Hepatocyte (in vitro differentiated cells): ENCODE results near the gene GPX2.

Experiments
- CTCF ChIP-seq: fragments of 200-600 bp; sonication (generic); IDR thresholded peaks from 2 replicates; pipeline ENCODE4 v1.5.1; 2016; ENCODE audit warnings: antibody characterized with exemption, mild to moderate bottlenecking; ENCODE audit not compliant: poor library complexity
- EZH2 ChIP-seq: fragments of 200-600 bp; sonication (generic); IDR thresholded peaks from 2 replicates; pipeline ENCODE4 v1.6.1; 2016; ENCODE audit warnings: antibody characterized with exemption, mild to moderate bottlenecking, borderline replicate concordance
- EZH2phosphoT487 ChIP-seq: fragments of 200-600 bp; sonication (generic); IDR thresholded peaks from one replicate; pipeline ENCODE4 v1.6.1; 2018; ENCODE audit warnings: antibody characterized with exemption, mild to moderate bottlenecking, low read depth, moderate library complexity; ENCODE audit not compliant: unreplicated experiment, severe bottlenecking

DNA sequence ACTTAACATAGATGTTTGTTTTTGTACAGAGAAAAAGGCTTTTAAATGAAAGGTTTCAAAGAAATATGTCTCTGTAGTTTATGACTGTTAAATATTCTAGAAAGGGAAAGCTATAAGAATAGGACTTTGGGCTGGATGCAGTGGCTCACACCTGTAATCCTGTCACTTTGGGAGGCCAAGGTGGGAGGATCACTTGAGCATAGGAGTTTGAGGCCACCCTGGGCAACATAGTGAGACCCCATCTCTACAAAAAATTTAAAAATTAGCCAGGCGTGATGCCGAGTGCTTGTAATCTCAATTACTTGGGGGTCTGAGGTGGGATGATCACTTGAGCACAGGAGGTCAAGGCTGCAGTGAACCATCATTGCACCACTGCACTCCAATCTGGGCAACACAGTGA is 11.4 kb downstream of the GPX2 start:
- TF ChIP-seq CTCF (no peak), EZH2 (no peak), EZH2phosphoT487 (no peak)
